GM19328 (cell line): ENCODE data around the gene BRI3BP.
"Not testable (repeated sequence)": the region's sequence is repeated elsewhere in the genome, so short reads cannot be mapped to it uniquely, and the experiment has no call there.

Source experiments
- ATAC-seq: cut with Tn5 transposase; IDR thresholded peaks from one replicate; pipeline ENCODE4 v1.9.1; 2021; ENCODE audit warnings: mild to moderate bottlenecking, moderate library complexity; ENCODE audit not compliant: unreplicated experiment

Gene BRI3BP

DNA sequence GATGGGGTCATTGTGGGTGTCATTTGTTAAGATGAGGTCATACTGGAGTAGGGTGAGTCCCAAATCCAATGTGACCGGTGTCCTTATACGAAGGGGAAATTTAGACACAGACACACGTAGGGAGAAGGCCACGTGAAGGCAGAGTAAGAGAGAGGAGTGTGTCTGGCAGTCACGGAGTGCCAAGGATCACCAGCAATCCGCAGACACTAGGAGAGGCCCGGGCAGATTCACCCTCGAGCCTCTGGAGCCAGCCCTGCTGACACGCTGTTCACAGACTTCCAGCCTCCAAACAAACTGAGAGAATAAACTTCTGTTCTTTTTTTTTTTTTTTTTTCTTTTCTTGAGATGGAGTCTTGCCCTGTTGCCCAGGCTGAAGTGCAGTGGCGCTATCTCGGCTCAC lies 24.9 kb downstream of the BRI3BP start:
- ATAC-seq = no peak

DNA sequence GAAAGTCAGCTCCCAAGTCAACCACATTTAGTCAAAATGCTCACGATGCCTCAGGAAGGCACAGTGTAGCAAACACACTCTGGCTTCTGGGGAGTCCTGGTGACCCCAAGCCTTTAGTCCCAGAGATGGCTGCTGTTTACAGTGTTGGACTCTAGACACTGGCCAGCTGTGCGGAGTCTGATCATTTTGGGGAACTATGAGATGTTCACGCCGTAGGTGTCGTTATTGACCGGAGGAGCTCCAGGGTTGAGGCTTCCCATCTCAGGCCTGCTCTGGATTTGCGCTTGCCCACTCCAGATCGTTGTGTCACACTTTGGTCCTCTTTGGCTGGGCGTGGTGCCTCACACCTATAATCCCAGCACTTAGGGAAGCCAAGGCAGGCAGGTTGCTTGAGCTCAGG lies 27.7 kb downstream of the BRI3BP start:
- ATAC-seq = no peak

DNA sequence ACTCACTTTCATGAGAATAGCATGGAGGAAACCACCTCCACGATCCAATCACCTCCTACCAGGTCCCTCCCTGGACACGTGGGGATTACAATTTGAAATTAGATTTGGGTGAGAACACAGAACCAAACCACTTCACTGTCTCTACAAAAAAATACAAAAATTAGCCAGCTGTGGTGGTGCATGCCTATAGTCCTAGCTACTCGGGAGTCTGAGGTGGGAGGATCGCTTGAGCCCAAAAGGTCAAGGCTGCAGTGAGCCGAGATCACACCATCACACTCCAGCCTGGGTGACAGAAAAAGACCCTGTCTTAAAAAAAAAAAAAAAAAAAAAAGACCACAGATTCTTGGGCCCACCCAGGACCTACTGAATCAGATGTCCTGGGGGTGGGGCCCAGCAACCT lies 28.3 kb downstream of the BRI3BP start:
- no peak for ATAC-seq

DNA sequence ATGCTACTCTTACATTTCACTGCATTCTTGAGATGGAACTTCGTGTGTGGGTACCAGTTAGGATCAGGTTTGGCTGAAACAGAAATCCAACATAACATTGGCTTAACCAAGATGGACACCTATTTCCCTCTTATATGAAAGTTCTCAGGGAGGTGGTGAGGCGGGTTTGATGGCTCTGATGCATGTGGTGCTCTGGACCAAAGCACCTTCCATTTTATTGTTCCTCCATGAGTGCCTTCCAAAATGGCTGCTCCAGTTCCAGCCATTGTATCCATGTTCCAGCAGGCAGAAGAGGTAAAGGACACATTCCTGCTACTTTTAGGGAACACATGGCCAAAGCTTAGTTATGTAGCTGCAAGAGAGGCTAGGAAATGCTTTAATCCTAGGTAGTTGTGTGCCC lies 29.6 kb downstream of the BRI3BP start:
- no peak for ATAC-seq

DNA sequence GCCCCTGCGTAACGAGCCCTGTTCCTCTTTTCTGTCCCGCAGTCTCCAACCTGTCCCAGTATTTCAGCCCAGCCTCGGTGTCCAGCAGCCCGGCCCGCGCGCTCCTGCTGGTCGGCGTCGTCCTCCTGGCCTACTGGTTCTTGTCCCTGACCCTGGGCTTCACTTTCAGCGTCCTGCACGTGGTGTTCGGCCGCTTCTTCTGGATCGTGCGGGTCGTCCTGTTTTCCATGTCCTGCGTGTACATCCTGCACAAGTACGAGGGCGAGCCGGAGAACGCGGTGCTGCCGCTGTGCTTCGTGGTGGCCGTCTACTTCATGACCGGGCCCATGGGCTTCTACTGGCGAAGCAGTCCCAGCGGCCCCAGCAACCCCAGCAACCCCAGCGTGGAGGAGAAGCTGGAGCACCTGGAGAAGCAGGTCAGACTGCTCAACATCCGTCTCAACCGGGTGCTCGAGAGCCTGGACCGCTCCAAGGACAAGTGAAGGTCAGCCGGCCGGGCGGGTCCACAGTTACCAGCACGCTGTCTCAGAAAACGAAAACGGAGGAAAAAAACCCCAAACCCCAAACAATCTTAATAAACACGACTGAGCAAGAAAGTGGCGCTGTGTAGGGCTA lies 31.6 kb downstream of the BRI3BP start:
- no peak for ATAC-seq

DNA sequence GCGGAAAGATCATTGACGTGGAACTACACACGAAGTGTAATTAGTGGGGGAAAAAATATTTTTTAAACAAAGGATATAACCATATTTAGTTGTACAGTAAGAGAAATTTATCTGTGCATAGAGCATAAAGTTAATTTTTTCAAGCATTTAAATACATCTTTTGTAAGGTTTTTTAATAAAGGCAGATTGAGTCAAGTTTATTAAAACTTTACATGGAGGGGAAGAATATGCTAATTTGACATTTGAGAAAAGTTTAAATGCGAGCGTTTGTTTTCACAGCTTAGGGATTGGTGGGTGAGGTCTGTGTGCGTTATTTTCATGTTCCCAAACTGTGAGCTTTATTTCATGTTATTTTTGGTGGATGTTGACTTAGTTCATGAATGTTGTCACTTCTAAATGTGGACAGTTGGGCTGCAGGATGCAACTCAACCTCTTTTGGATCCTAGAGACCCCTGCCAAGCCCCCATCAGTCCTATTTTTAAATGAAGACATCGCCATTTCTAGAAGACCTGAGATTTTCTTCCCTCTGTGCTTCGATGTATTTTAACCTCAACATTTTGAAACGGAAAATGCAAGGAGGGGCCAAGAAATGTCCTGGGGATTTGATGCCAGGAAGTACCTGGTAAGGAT lies 32.3 kb downstream of the BRI3BP start:
- ATAC-seq = no peak

DNA sequence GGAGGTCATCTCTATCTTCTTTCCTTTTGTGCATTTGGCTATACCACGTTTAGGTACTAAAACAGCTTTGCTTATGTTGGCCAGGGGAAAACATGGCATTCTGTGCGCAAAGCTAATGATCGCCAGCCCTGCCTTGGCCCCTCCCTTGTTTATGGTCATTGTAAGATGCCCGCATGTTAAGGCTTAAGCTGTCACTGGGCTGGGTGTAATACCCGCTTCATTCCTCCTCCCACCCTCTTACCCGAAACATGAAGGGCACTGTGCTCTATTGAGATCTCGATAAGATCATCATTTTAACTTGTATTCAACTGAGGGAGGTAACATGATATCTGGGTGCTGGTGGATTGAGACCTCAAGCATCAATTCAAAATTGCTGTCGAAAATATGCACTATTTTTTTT lies 34.7 kb downstream of the BRI3BP start:
- no peak for ATAC-seq

DNA sequence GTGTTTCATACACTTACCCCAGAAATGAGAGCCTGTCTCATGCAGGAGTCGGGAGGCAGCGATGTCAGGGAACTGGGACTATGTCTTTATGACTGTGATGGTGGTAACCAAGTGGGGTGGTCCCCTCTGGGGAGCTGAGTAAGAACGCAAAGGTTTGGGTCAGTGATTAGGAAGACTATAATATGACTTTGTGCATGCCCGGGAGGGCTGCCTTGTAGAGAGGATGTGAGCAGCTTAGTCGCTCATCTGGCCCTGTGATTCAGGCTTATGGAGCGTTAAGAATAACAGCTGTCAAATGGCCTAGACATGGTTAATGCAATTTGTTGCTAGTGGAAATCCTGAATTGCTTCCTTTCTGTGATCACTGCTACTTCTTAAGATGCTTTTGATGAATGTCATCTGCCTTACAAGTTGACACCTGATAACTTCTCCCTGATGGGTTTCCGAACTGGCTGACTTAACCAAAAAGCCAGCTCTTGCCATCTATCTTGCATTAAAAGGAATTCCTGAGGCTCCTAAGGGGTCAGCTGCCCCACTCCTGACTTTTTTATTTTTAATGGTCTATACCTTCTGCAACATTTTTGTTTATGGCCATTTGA lies 36.4 kb downstream of the BRI3BP start:
- no peak for ATAC-seq

DNA sequence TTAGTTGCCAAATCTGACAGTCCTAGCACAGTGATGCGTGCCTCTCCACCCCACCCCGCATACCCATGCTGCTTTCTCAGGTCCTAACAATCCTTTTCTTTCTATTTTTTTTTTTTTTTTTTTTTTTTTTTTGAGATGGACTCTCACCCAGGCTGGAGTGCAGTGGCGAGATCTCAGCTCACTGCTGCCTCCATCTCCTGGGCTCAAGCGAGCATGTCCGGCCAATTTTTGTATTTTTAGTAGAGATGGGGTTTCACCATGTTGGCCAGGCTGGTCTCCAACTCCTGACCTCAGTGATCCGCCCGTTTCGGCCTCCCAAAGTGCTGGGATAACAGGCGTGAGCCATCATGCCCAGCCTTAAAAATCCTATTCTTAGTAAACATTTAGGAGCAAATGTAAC lies 38.0 kb downstream of the BRI3BP start:
- not testable (repeated sequence) for ATAC-seq

DNA sequence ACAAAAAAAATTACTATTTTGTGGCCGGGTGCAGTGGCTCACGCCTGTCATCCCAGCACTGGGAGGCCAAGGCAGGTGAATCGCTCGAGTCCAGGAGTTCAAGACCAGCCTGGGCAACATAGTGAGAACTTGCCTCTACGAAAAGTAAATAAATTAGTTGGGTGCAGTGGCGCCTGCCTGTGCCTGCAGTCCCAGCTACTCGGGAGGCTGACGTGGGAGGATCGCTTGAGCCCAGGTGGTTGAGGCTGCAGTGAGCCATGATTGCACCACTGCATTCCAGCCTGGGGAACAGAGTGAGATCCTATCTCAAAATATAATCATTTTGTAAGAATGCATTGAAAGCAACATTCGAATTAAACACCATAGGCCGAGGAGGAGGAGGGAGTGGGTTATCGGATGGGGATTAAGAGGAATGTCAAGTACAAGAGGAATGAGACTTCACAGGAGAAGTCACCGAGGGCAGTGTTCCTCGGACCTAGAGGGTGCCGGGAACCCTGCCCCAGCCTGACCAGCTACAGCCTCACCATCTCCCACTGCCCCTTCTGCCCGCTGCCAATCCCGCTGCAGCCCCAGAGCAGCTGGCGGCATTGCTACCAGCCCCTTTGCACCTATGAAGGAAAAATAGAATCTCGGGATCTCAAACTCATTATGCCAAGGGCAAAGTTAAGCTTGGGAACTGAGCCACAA lies 39.2 kb downstream of the BRI3BP start:
- ATAC-seq = no peak

DNA sequence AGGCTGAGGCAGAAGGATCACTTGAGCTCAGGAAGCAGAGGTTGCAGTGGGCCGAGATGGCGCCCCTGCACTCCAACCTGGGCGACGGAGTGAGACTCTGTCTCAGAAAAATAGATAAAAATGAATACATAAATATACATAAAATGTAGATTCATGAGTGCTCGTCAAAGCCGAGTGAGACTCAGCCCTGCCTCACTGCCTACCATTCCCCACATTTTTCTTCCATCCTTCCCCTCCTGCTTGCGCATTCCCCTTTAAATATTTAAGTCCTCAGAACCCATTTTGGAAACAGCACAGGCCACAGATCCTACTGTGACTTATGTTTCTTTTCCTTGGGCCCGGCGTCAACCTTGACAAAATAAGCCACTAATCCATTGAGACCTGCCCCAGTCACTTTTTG lies 39.8 kb downstream of the BRI3BP start:
- ATAC-seq = no peak

DNA sequence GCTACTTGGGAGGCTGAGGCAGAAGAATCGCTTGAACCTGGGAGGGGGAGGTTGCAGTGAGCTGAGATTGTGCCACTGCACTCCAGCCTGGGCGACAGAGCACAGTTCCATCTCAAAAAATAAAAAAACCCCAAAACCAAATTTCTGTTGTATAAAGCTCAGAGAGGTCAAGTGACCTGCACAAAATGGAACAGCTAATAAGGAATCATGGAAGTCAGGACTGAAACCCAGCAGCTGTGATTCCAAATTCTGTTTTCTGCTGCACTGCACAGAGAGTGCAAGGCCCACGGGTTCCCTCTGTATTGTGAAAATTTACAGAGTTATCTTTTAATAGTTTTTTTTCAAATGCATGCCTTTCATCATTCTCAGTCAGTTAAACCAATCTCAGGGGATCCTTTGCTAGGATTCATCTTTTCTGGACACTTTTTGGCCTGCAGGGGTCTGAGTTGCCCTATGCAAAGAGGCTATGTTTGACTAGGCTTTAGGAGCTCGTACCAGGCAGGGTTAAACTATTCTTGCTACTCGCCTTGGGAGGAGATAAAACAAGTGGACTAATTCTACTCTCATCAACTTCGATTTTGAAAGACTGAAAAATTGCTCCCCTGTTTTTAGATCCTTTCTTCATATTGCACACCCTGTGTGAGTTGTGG lies 45.7 kb downstream of the BRI3BP start:
- ATAC-seq = no peak

DNA sequence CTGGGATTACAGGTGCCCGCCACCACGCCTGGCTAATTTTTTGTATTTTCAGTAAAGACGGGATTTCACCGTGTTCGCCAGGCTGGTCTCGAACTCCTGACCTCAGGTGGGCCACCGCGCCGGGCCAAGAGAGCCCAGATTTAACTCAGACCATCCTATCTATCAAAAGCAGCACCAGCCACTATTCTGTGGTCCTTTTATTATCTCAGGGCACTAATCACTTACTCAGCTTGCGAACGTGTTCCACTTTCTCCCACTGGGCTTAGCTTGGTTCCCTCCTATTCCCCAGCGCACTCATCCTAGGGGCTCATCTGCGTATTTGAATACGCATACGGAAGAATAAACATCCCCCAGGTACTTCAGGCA lies 55.6 kb downstream of the BRI3BP start:
- no peak for ATAC-seq

DNA sequence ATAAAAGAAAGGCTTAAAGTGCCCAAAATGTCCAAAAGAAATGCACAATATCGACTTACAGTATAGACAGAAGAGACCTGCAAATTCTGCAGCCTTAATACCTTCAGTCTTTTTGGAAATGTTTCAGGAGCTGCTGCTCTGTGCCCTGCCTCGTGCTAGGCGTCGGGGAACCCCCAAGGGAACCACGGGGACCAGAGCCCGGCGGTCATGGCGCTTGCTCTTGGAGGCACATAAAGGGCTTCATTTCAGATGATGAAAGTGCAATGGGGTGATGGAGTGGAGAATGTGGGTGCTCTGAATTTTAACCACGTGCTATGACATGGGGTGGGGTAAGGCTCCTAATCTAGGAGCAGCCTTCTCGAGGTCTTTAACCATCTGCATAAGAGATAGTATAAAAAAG lies 57.0 kb downstream of the BRI3BP start:
- no peak for ATAC-seq

DNA sequence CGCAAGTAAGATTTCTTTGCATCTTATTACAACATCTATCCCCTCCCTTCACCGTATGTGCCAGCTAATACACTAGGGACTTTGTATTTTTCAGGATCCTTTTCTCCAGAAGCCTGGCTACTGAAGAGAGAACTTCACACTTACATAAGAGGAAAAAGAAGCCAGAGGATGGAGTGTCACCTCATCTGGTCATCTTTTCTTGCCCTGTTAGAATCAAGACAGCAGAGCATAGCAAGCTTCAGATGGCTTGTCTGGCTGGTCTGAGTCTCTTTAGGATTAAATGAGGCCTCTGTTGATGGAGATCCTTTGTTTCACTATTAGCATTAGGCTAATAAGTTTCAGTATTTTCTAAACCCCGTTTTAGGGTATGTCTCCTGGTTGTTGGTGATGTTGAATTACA lies 57.4 kb downstream of the BRI3BP start:
- ATAC-seq = no peak

DNA sequence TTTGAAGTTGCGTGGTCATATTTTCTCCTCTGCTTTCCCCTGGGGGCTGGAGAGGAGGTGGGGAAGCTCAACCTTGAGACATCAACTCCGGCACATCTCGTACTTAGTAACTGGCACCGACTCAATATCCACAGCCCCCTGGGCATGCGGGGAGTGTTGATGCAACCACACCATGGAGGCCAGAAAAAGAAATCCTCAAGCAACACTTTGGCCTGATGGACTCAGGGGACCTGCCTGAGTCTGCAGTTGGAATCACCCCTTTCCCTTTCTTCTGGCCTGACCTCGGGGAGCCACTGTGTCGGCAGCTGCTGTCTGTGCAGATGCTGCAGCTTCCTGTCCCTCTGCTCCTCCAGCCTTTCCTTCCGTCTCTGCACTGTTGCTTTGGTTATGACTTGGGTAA lies 60.4 kb downstream of the BRI3BP start:
- ATAC-seq = no peak

DNA sequence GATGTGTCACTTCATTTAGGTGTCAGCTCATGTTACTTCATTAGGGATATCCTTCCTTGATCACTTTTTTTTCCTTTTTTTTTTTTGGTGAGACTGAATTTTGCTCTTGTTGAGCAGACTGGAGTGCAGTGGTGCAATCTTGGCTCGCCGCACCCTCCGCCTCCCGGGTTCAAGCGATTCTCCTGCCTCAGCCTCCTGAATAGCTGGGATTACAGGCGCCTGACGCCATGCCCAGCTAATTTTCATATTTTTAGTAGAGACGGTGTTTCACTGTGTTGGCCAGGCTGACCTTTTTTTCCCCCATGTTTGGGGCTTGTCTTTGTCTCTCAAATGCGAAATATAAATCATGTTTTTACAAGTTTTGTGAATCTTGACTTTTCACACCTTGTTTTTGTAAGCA lies 62.1 kb downstream of the BRI3BP start:
- ATAC-seq = no peak

DNA sequence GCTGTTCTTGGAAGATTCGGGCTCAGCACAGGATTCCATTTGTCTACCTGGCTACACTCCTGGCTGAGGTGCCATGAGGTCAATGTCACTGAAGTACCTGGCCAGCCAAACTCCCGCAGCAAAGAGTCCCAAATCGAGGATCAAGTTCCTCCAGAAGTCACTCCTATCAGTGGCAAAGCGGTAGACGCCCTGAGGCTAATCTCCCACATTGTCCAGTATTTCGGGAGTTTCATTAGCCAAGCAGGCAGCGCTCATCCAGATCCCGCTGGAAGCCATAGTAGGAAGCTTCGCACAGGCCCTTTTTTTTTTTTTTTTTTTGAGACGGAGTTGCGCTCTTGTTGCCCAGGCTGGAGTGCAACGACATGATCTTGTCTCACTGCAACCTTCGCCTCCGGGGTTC lies 62.9 kb downstream of the BRI3BP start:
- no peak for ATAC-seq

DNA sequence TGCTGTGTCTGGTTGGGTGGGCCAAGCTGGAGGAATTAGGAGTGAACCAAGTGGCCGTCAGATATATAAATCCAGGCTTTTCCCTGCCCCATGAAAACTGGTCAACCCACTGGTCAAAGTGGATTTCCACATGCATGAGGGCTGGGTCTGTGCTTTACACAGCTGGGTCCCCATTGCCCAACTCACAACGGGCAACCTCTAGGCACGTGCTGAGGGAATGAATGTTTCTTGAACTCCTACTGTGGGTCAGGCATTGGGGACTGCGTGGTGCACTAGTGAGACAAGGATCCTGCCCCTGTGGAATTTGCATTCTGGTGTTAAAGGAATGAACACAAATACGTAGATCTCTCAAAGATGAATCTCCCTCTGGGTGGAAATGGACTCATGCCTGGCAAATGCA lies 64.3 kb downstream of the BRI3BP start:
- no peak for ATAC-seq

DNA sequence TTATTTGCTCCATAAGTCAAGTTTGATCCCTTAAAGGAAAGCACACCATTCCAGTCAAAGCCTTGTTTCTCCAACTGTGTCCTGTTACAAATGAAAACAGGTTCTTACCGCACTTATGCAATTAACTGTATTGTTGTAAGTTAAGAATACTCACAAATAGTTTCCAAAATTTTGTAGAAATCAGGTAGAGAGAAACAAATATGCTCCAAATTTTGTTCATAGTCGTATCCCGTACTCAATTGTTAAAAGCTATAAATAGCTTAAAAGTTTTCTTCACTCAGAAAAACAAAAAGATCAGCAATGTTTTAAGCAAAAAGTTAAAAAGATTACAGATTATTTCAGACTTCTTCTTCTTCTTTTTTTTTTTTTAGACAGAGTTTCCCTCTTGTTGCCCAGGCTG lies 67.8 kb downstream of the BRI3BP start:
- no peak for ATAC-seq

DNA sequence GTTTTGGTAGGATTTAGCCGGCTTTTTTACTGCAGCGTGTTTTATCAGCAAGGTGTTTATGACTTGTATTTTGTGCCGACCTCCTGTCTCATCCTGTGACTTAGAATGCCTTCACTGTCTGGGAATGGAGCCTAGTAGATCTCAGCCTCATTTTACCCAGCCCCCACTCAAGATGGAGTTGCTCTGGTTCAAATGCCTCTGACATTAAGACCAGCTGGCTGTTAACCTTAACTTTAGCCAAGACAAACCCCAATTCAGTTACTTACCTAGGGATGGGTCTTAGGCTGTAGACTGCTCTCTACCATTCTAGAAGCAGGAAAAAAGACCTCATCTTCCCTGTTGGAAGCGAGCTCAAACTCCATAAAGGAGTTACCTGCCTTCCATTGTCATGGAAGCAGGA lies 70.1 kb downstream of the BRI3BP start:
- ATAC-seq = not testable (repeated sequence)

DNA sequence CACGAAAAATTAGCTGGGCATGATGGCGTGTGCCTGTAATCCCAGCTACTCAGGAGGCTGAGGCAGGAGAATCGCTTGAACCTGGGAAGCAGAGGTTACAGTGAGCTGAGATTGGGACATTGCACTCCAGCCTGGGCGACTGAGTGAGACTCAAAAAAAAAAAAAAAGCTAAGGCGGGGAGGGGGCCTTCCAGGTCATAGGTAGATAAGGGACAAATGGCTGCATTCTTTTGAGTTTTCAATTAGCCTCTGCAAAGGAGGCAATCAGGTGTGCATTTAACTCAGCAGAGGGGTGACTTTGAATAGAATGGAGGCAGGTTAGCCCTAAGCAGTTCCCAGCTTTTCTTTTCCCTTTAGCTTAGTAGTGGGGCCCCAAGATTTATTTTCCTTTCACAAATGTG lies 71.0 kb downstream of the BRI3BP start:
- ATAC-seq = no peak
